ENCODE results near the gene STXBP1.
"Not testable (repeated sequence)": the region's sequence is repeated elsewhere in the genome, so short reads cannot be mapped to it uniquely, and the experiment has no call there.

The STXBP1 gene

GRCh38 chr9:127570533-127571111 lies 41.5 kb upstream of the STXBP1 start:
- Mint-ChIP-seq H3K36me3 (ENCODE audit: insufficient read depth) (no peaks in the 10 kb centered on the region), H3K4me3 (peak overlapping the region in 1 of 2 donors; percentile 85)
- ATAC-seq (replicated peaks), result no peak

GRCh38 chr9:127571971-127572370 lies 40.1 kb upstream of the STXBP1 start:
- Mint-ChIP-seq H3K9me3 (no peaks in the 10 kb centered on the region), H3K4me3 (no peak overlapping the region), H3K36me3 (ENCODE audit: insufficient read depth) (no peaks in the 10 kb centered on the region), H3K4me1 (ENCODE audit: low read depth in 2 of 2) (peaks cover 22 to 23% of the 10 kb centered on the region in 2 donors), H3K27ac (no peak overlapping the region), H3K27me3 (peaks cover 0 to 6% of the 10 kb centered on the region in 2 donors)
- no peak for DNase-seq
- no peak for ATAC-seq (replicated peaks)

More at GRCh38 chr9:127570533-127571111, 41.5 kb upstream of the STXBP1 start:
- no peak for DNase-seq
- Mint-ChIP-seq H3K4me1 (ENCODE audit: low read depth in 2 of 2) (peaks cover 23% of the 10 kb centered on the region in 2 donors), H3K27ac (peak overlapping the region; percentile 72 to 89), H3K9me3 (no peaks in the 10 kb centered on the region), H3K27me3 (no peaks in the 10 kb centered on the region)

GRCh38 chr9:127572961-127573721 lies 38.9 kb upstream of the STXBP1 start:
- no peak overlapping the region for H3K4me3 Mint-ChIP-seq
- peaks cover 0 to 6% of the 10 kb centered on the region in 2 donors for H3K27me3 Mint-ChIP-seq
- peak overlapping the region in 1 of 2 donors; percentile 25 for H3K27ac Mint-ChIP-seq
- ATAC-seq (replicated peaks) (no peak), DNase-seq (no peak)
- H3K4me1 Mint-ChIP-seq (ENCODE audit: low read depth in 2 of 2), result peaks cover 14 to 15% of the 10 kb centered on the region in 2 donors
- no peaks in the 10 kb centered on the region for H3K9me3 Mint-ChIP-seq
- H3K36me3 Mint-ChIP-seq (ENCODE audit: insufficient read depth), result no peaks in the 10 kb centered on the region

- Mint-ChIP-seq H3K27ac (peak overlapping the region in 1 of 2 donors; percentile 35), H3K36me3 (ENCODE audit: insufficient read depth) (no peaks in the 10 kb centered on the region), H3K4me3 (no peak overlapping the region), H3K4me1 (ENCODE audit: low read depth in 2 of 2) (peaks cover 20 to 25% of the 10 kb centered on the region in 2 donors), H3K9me3 (no peaks in the 10 kb centered on the region), H3K27me3 (peaks cover 0 to 6% of the 10 kb centered on the region in 2 donors)
- ATAC-seq (replicated peaks) (no peak), DNase-seq (no peak)
Observed at GRCh38 chr9:127574072-127574993, 37.7 kb upstream of the STXBP1 start.

- H3K27ac Mint-ChIP-seq, result no peak overlapping the region
- ATAC-seq (replicated peaks), result no peak
Observed at GRCh38 chr9:127575875-127576778, 36.0 kb upstream of the STXBP1 start.

GRCh38 chr9:127577194-127577593 lies 34.9 kb upstream of the STXBP1 start:
- not testable (repeated sequence) for ATAC-seq (replicated peaks); H3K36me3 Mint-ChIP-seq (ENCODE audit: insufficient read depth); H3K27me3 Mint-ChIP-seq; DNase-seq; H3K9me3 Mint-ChIP-seq; H3K4me3 Mint-ChIP-seq
- Mint-ChIP-seq H3K4me1 (ENCODE audit: low read depth in 2 of 2) (peaks cover 8 to 18% of the 10 kb centered on the region in 2 donors), H3K27ac (peak overlapping the region in 1 of 2 donors; percentile 41)

More at GRCh38 chr9:127575875-127576778, 36.0 kb upstream of the STXBP1 start:
- Mint-ChIP-seq H3K36me3 (ENCODE audit: insufficient read depth) (no peaks in the 10 kb centered on the region), H3K4me3 (no peak overlapping the region), H3K4me1 (ENCODE audit: low read depth in 2 of 2) (peaks cover 8 to 18% of the 10 kb centered on the region in 2 donors), H3K9me3 (no peaks in the 10 kb centered on the region), H3K27me3 (peaks cover 0 to 6% of the 10 kb centered on the region in 2 donors)
- DNase-seq, result no peak

- Mint-ChIP-seq H3K36me3 (ENCODE audit: insufficient read depth) (no peaks in the 10 kb centered on the region), H3K4me3 (peak overlapping the region; percentile 58 to 76), H3K9me3 (no peaks in the 10 kb centered on the region), H3K27ac (peak overlapping the region; percentile 57 to 91), H3K4me1 (ENCODE audit: low read depth in 2 of 2) (peaks cover 8 to 18% of the 10 kb centered on the region in 2 donors), H3K27me3 (peaks cover 0 to 6% of the 10 kb centered on the region in 2 donors)
- DNase-seq, result no peak
- ATAC-seq (replicated peaks), result no peak
Observed at GRCh38 chr9:127578627-127578951, 33.5 kb upstream of the STXBP1 start.

GRCh38 chr9:127578952-127579853 lies 32.9 kb upstream of the STXBP1 start:
- ATAC-seq (replicated peaks) (peak; percentile 99), DNase-seq (peak; percentile 46 to 60 (median 59))
- Mint-ChIP-seq H3K9me3 (no peaks in the 10 kb centered on the region), H3K27ac (peak overlapping the region; percentile 57 to 91), H3K36me3 (ENCODE audit: insufficient read depth) (no peaks in the 10 kb centered on the region), H3K4me3 (peak overlapping the region; percentile 58 to 76), H3K27me3 (peaks cover 0 to 6% of the 10 kb centered on the region in 2 donors), H3K4me1 (ENCODE audit: low read depth in 2 of 2) (peaks cover 8 to 18% of the 10 kb centered on the region in 2 donors)

GRCh38 chr9:127580366-127580765 lies 31.7 kb upstream of the STXBP1 start:
- no peaks in the 10 kb centered on the region for H3K36me3 Mint-ChIP-seq (ENCODE audit: insufficient read depth)
- H3K27me3 Mint-ChIP-seq, result peaks cover 0 to 6% of the 10 kb centered on the region in 2 donors
- ATAC-seq (replicated peaks), result no peak
- no peak overlapping the region for H3K27ac Mint-ChIP-seq
- H3K9me3 Mint-ChIP-seq, result no peaks in the 10 kb centered on the region
- H3K4me3 Mint-ChIP-seq, result peak overlapping the region in 1 of 2 donors; percentile 76
- DNase-seq, result no peak
- peaks cover 8 to 18% of the 10 kb centered on the region in 2 donors for H3K4me1 Mint-ChIP-seq (ENCODE audit: low read depth in 2 of 2)

GRCh38 chr9:127580879-127581475 lies 31.1 kb upstream of the STXBP1 start:
- DNase-seq, result no peak
- Mint-ChIP-seq H3K9me3 (no peaks in the 10 kb centered on the region), H3K27me3 (peaks cover 0 to 3% of the 10 kb centered on the region in 2 donors), H3K4me1 (ENCODE audit: low read depth in 2 of 2) (peaks cover 8 to 18% of the 10 kb centered on the region in 2 donors), H3K36me3 (ENCODE audit: insufficient read depth) (no peaks in the 10 kb centered on the region), H3K4me3 (no peak overlapping the region), H3K27ac (no peak overlapping the region)
- no peak for ATAC-seq (replicated peaks)

GRCh38 chr9:127584474-127584805 lies 27.6 kb upstream of the STXBP1 start:
- ATAC-seq (replicated peaks); H3K27ac Mint-ChIP-seq; H3K4me1 Mint-ChIP-seq (ENCODE audit: low read depth in 2 of 2); H3K36me3 Mint-ChIP-seq (ENCODE audit: insufficient read depth); H3K9me3 Mint-ChIP-seq; H3K4me3 Mint-ChIP-seq; H3K27me3 Mint-ChIP-seq; DNase-seq: not testable (repeated sequence)

All from effector memory CD8-positive, alpha-beta T cell (primary cell).